ENCODE results near the gene ZFAND6.
"Not testable (repeated sequence)": the region's sequence is repeated elsewhere in the genome, so short reads cannot be mapped to it uniquely, and the experiment has no call there.

Gene ZFAND6

DNA sequence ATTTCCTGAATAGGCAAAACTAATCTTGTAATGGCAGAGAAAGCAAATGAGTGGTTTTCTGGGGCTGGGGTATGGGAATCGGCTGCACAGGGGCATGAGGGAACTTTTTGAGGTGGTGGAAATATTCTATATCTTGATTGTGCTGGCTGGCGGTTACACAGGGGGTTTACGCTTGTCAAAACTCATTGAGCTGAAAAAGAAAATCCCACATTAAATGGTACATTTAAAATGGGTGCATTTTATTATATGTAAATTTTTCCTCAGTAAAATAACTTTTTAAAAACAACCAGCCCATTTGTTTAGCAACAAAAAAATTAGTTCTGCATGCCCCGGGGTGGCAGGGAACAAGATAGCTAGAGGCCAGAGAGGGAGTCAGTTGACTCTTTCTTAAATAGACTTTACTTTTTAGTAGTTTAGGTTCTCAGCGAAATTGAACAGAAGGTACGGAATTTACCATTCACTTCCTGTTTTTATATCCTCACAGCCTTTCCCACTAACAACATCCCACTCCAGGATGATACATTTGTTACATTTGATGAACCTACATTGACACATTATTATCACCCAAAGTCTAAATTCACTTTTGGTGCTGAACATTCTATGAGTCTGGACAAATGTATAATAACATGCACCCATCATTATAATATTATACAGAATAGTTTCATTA is 47.3 kb upstream of the ZFAND6 start:
- Histone ChIP-seq H3K4me1 (ENCODE audit: low read depth, poor library complexity, severe bottlenecking) (no peaks in the 10 kb centered on the region), H3K4me2 (no peak overlapping the region), H3K4me3 (IDR thresholded peaks at IDR 0.05; ENCODE audit: insufficient read depth, low read depth, low read length) (no peak overlapping the region), H4K20me1 (ENCODE audit: insufficient read depth) (no peaks in the 10 kb centered on the region), H3K27ac (no peak overlapping the region), H3K27me3 (ENCODE audit: insufficient read depth, low read depth) (no peaks in the 10 kb centered on the region), H3K79me2 (ENCODE audit: insufficient read depth, low read depth) (no peaks in the 10 kb centered on the region), H2AFZ (ENCODE audit: low read depth) (no peak overlapping the region), H3K9ac (no peak overlapping the region), H3K36me3 (ENCODE audit: insufficient read depth) (no peaks in the 10 kb centered on the region)
- TF ChIP-seq, protein P1, sequence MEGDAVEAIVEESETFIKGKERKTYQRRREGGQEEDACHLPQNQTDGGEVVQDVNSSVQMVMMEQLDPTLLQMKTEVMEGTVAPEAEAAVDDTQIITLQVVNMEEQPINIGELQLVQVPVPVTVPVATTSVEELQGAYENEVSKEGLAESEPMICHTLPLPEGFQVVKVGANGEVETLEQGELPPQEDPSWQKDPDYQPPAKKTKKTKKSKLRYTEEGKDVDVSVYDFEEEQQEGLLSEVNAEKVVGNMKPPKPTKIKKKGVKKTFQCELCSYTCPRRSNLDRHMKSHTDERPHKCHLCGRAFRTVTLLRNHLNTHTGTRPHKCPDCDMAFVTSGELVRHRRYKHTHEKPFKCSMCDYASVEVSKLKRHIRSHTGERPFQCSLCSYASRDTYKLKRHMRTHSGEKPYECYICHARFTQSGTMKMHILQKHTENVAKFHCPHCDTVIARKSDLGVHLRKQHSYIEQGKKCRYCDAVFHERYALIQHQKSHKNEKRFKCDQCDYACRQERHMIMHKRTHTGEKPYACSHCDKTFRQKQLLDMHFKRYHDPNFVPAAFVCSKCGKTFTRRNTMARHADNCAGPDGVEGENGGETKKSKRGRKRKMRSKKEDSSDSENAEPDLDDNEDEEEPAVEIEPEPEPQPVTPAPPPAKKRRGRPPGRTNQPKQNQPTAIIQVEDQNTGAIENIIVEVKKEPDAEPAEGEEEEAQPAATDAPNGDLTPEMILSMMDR (conservative IDR thresholded peaks at IDR 0.05; ENCODE audit: low read depth, low read length): no peak

DNA sequence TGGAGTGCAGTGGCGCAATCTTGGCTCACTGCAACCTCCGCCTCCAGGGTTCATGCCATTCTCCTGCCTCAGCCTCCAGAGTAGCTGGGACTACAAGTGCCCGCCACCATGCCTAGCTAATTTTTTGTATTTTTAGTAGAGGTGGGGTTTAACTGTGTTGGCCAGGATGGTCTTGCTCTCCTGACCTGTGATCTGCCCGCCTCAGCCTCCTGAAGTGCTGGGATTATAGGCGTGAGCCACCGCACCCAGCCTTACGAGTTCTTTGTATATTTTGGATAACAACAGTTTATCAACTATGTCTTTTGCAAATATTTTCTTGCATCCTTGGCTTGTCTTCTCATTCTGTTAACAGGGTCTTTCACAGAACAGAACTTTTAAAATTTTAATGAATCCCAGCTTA is 45.3 kb upstream of the ZFAND6 start:
- H3K79me2 ChIP-seq (ENCODE audit: insufficient read depth, low read depth); H3K4me3 ChIP-seq (IDR thresholded peaks at IDR 0.05; ENCODE audit: insufficient read depth, low read depth, low read length); H3K4me1 ChIP-seq (ENCODE audit: low read depth, poor library complexity, severe bottlenecking); H3K36me3 ChIP-seq (ENCODE audit: insufficient read depth); H3K9ac ChIP-seq; H3K27me3 ChIP-seq (ENCODE audit: insufficient read depth, low read depth); H2AFZ ChIP-seq (ENCODE audit: low read depth); H4K20me1 ChIP-seq (ENCODE audit: insufficient read depth); H3K4me2 ChIP-seq; H3K27ac ChIP-seq: not testable (repeated sequence)

DNA sequence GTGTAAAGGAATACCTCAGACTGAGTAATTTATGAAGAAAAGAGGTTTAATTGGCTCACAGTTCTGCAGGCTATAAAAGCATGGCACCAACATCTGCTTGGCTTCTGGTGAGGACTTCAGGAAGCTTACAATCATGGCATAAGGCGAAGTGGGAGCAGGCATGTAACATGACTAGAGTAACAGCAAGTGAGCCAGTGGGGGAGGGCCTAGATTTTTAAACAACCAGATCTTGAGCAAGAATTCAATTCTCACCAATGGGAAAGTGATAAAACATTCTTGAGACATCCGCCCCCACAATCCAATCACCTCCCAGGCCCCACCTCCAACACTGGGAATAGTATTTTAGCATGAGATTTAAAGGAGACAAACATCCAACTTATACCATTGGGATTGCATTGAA is 44.3 kb upstream of the ZFAND6 start:
- Histone ChIP-seq H3K4me1 (ENCODE audit: low read depth, poor library complexity, severe bottlenecking) (no peaks in the 10 kb centered on the region), H3K36me3 (ENCODE audit: insufficient read depth) (no peaks in the 10 kb centered on the region), H3K4me2 (no peak overlapping the region), H2AFZ (ENCODE audit: low read depth) (no peak overlapping the region), H3K27ac (no peak overlapping the region), H3K4me3 (IDR thresholded peaks at IDR 0.05; ENCODE audit: insufficient read depth, low read depth, low read length) (no peak overlapping the region), H3K79me2 (ENCODE audit: insufficient read depth, low read depth) (no peaks in the 10 kb centered on the region), H3K27me3 (ENCODE audit: insufficient read depth, low read depth) (no peaks in the 10 kb centered on the region), H3K9ac (no peak overlapping the region), H4K20me1 (ENCODE audit: insufficient read depth) (no peaks in the 10 kb centered on the region)
- TF ChIP-seq, protein P1 (conservative IDR thresholded peaks at IDR 0.05; ENCODE audit: low read depth, low read length): no peak

DNA sequence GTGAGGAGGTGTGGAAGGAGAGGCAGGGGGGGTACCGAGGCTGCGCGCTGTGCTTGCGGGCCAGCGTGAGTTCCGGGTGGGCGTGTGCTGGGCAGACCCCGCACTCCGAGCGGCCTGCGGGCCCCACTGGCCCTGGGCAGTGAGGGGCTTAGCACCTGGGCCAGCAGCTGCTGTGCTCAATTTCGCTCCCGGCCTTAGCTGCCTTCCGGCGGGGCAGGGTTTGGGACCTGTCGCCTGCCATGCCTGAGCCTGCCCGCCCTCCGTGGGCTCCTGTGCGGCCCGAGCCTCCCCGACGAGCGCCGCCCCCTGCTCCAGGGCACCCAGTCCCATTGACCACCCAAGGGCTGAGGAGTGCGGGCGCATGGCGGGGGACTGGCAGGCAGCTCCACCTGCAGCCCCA is 43.0 kb upstream of the ZFAND6 start:
- not testable (repeated sequence) for H4K20me1 ChIP-seq (ENCODE audit: insufficient read depth); H3K4me2 ChIP-seq; H2AFZ ChIP-seq (ENCODE audit: low read depth); H3K27ac ChIP-seq; H3K79me2 ChIP-seq (ENCODE audit: insufficient read depth, low read depth); H3K9ac ChIP-seq; H3K4me3 ChIP-seq (IDR thresholded peaks at IDR 0.05; ENCODE audit: insufficient read depth, low read depth, low read length); H3K36me3 ChIP-seq (ENCODE audit: insufficient read depth); H3K27me3 ChIP-seq (ENCODE audit: insufficient read depth, low read depth); H3K4me1 ChIP-seq (ENCODE audit: low read depth, poor library complexity, severe bottlenecking)

DNA sequence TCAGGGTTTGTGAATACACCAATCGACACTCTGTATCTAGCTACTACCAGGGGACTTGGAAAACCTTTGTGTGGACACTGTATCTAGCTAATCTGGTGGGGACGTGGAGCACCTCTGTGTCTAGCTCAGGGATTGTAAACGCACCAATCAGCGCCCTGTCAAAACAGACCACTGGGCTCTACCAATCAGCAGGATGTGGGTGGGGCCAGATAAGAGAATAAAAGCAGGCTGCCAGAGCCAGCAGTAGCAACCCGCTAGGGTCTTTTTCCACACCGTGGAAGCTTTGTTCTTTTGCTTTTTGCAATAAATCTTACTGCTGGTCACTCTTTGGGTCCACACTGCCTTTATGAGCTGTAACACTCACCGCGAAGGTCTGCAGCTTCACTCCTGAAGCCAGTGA is 42.3 kb upstream of the ZFAND6 start:
- H2AFZ ChIP-seq (ENCODE audit: low read depth); H4K20me1 ChIP-seq (ENCODE audit: insufficient read depth); H3K27me3 ChIP-seq (ENCODE audit: insufficient read depth, low read depth); H3K27ac ChIP-seq; H3K36me3 ChIP-seq (ENCODE audit: insufficient read depth); H3K4me3 ChIP-seq (IDR thresholded peaks at IDR 0.05; ENCODE audit: insufficient read depth, low read depth, low read length); H3K4me1 ChIP-seq (ENCODE audit: low read depth, poor library complexity, severe bottlenecking); H3K9ac ChIP-seq; H3K79me2 ChIP-seq (ENCODE audit: insufficient read depth, low read depth); H3K4me2 ChIP-seq: not testable (repeated sequence)

DNA sequence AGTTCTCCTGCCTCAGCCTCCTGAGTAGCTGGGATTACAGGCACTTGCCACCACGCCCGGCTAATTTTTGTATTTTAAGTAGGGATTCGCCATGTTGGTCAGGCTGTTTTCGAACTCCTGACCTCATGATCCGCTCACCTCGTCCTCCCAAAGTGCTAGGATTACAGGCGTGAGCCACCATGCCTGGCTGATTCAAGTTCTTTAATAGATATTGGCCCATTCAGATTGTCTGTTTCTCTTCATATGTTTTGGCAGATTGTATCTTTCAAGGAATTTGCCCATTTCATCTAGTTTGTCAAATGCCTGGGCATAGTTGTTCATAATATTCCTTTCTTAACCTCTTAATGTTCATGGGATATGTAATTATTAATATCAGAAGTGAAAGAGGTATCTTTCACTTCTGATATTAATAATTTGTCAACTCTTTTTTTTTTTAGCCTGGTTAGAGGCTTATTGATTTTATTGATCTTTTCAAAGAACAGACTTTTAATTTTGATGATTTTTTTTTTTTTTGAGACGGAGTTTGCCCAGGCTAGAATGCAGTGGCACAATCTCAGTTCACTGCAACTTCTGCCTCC is 40.2 kb upstream of the ZFAND6 start:
- no peak overlapping the region for H3K27ac ChIP-seq
- H2AFZ ChIP-seq (ENCODE audit: low read depth): no peak overlapping the region
- TF ChIP-seq, protein P1 (conservative IDR thresholded peaks at IDR 0.05; ENCODE audit: low read depth, low read length): no peak
- no peaks in the 10 kb centered on the region for H3K27me3 ChIP-seq (ENCODE audit: insufficient read depth, low read depth)
- H3K4me2 ChIP-seq: no peak overlapping the region
- no peaks in the 10 kb centered on the region for H3K4me1 ChIP-seq (ENCODE audit: low read depth, poor library complexity, severe bottlenecking)
- no peak overlapping the region for H3K9ac ChIP-seq
- no peaks in the 10 kb centered on the region for H3K79me2 ChIP-seq (ENCODE audit: insufficient read depth, low read depth)
- no peak overlapping the region for H3K4me3 ChIP-seq (IDR thresholded peaks at IDR 0.05; ENCODE audit: insufficient read depth, low read depth, low read length)
- no peaks in the 10 kb centered on the region for H4K20me1 ChIP-seq (ENCODE audit: insufficient read depth)
- no peaks in the 10 kb centered on the region for H3K36me3 ChIP-seq (ENCODE audit: insufficient read depth)

DNA sequence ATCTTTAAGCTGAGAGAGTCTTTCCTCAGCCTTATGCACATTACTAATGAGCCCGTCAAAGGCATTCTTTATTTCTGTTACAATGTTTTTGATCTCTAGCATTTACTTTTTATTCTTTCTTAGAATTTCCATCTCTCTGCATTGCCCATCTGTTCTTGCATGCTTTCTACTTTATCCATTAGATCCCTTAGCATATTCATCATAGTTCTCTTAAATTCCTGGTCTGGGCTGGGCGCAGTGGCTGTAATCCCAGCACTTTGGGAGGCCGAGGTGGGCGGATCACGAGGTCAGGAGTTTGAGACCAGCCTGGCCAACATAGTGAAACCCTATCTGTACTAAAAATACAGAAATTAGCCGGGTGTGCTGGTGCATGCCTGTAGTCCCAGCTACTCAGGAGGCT is 39.3 kb upstream of the ZFAND6 start:
- not testable (repeated sequence) for H3K36me3 ChIP-seq (ENCODE audit: insufficient read depth); H4K20me1 ChIP-seq (ENCODE audit: insufficient read depth); H3K4me2 ChIP-seq; H3K9ac ChIP-seq; H3K27ac ChIP-seq; H3K4me1 ChIP-seq (ENCODE audit: low read depth, poor library complexity, severe bottlenecking); H3K27me3 ChIP-seq (ENCODE audit: insufficient read depth, low read depth); H3K4me3 ChIP-seq (IDR thresholded peaks at IDR 0.05; ENCODE audit: insufficient read depth, low read depth, low read length); H3K79me2 ChIP-seq (ENCODE audit: insufficient read depth, low read depth); H2AFZ ChIP-seq (ENCODE audit: low read depth)

Data from KMS-11 (cell line).